MM.1S (cell line): ENCODE data around the gene PILRB.
"Not testable (repeated sequence)": the region's sequence is repeated elsewhere in the genome, so short reads cannot be mapped to it uniquely, and the experiment has no call there.

Source experiments
- CTCF ChIP-seq: fragments of 300-600 bp; sonication (generic); IDR thresholded peaks from 2 replicates; pipeline ENCODE4 v1.5.1; 2016; ENCODE audit warnings: antibody characterized with exemption, low read length, mixed read lengths
- EZH2phosphoT487 ChIP-seq: fragments of 300-600 bp; sonication (generic); IDR thresholded peaks from 2 replicates; pipeline ENCODE4 v1.6.1; 2018; ENCODE audit warnings: antibody characterized with exemption, low read length

DNA sequence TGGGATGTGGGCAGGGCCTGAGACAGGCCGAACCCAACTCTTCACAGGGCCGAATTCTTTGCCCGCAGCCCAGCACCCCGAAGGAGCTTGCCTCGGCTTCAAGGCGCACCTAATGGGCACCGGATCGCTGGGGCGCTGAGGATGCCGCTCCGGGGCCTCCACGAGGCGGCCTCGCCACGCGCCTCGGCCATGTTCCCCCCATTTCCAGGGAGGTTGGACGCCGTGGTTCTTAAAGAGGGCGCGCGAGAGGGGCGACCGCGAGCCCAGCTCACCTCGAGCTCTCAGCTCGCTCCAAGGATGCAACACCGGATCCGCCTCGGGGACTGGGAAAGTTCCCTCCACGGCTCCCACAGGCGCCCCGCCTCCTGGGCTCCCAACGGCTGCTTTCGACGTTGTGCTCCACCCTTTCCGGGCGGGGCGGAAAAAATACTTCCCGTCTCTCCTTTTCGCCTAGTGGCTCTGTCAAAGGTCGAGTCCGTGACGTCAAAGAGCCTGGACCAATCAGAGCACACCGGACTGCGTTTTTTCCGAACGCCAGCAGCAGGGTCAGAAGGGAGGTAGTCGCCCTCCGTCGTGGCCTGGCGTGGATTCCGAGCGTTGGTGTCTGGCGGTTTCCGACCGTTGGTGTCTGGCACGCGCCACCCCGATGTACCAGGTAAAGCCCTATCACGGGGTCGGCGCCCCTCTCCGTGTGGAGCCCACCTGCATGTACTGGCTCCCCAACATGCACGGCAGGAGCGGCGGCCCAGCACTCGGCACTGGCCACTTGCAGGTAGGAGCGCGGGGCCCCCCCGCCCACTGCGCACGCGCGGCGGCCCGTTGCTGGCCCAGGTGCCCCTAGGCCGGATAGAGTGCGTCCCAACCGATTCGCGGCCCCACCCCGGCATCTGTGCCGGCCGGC lies 22.1 kb upstream of the PILRB start:
- not testable (repeated sequence) for TF ChIP-seq EZH2phosphoT487, CTCF
